NCI-H1105 (cell line): ENCODE results near the gene SMO.
A peak's percentile ranks its signal among the peaks of the same experiment; 100 is the strongest.

ENCODE experiments used
- DNase-seq: peaks from one replicate; lab custom pipeline; 2025; lab: John Stamatoyannopoulos, UW

SMO gene

GRCh38 chr7:129188372-129188891 is at the start of gene SMO:
Gene SMO (plus strand): TSS chr7:129188633. CDS start chr7:129189152, 519 bp downstream.
- DNase-seq: peak; percentile 33

GRCh38 chr7:129143724-129144094 is 44.7 kb upstream of the SMO start:
- DNase-seq: no peak

GRCh38 chr7:129144095-129144833 is 44.2 kb upstream of the SMO start, which contains the start of gene TSPAN33:
Gene TSPAN33 (plus strand): TSS chr7:129144707. CDS start chr7:129144981, 274 bp downstream.
- peak; percentile 59 for DNase-seq

- DNase-seq: no peak
These were observed 43.4 kb upstream of the SMO start for GRCh38 chr7:129144834-129145668.

DNA sequence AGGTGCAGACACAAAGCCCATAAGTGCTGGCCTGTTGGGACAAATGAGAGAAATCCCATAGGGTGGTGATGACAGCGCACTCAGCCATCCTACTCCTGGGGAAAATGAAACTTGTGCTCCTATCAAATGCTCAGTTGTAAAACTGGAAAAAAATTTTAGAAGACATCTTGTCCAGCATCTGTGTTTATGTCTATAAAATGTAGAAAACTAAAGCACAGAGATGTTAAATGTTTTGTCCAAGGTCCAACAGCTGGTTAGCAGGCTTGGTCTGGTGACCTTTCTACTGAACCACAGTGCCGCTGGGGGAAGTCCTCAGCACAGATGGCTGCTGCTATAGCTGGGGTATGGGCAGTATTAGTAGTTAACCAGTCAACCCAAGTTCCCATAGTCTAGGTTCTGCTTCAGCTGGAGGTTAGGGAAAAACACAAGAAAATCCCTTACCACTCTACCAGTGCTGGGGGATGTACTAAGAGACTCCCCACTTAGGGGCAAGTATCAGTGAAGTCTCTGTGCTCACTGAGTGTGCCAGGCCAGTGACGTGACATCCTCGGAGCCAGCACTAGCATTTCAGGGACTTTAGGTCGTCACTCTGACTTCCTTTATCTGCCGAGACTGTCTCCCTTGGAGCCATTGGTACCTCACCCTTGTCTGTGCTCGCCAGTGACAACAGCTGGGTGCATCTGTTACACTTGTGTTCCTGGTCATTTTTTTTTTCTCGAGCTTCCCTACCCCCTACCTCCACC is 42.0 kb upstream of the SMO start:
- DNase-seq: no peak

DNA sequence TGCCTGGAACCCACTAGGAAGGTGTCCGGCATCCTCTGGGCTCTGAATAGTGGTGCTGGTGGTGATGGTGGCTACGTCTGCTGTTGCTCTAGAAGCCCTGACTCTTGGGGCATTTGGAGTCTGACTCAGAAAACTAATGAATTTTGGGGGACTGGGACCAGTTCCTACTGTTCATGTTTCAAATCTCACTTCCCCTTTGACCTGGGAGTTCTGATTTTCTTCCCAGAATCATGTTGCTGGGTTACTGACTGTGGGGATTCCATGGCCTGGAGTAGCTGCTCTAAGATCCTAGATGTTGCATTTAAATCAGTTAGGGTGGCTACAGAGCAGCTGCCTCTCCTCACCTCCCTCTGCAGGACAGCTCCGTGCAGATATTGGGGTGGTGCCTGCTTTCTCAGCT is 40.7 kb upstream of the SMO start:
- no peak for DNase-seq

- no peak for DNase-seq
These were observed 38.9 kb upstream of the SMO start for GRCh38 chr7:129149511-129149910.

- DNase-seq: no peak
These were observed 38.0 kb upstream of the SMO start for GRCh38 chr7:129150199-129150996.

DNA sequence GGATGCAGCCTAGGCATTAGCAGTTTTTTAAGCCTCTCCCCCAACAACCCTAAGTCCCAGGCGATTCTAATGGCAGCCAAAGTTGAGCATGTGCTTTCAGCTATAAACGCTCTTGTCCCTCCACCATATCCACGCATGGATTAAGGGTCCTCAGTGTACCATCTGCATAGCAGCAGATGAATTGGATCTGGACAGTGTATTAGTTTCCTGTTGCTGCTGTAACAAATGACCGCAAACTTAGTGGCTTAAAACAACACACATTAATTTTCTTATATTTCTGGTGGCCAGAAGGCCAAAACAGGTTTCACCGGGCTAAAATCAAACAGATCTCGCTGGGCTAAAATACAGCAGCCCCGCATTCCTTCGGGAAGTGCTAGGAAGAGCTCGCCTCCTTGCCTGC is 30.8 kb upstream of the SMO start:
- DNase-seq: no peak

DNA sequence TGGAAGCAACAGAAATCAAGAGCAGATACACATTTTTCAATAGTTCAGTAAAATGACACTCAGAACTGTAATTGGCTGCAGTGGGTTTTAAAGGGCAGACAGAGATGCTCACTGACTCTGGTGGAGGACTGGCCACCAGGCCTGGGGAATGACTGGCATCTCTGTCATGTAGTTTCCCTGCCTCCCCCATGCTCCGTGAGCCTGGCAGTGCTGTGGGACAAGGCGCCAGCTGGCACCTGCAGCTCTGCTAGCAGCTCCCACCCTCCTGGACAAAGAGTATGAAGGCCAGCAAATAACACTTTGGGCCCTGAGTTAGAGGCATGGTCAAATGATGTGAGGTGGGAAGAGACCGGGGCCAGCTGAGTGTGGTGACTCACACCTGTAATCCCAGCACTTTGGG is 28.9 kb upstream of the SMO start:
- DNase-seq: no peak

- DNase-seq: peak; percentile 55
These were observed 28.1 kb upstream of the SMO start for GRCh38 chr7:129160161-129160905.

DNA sequence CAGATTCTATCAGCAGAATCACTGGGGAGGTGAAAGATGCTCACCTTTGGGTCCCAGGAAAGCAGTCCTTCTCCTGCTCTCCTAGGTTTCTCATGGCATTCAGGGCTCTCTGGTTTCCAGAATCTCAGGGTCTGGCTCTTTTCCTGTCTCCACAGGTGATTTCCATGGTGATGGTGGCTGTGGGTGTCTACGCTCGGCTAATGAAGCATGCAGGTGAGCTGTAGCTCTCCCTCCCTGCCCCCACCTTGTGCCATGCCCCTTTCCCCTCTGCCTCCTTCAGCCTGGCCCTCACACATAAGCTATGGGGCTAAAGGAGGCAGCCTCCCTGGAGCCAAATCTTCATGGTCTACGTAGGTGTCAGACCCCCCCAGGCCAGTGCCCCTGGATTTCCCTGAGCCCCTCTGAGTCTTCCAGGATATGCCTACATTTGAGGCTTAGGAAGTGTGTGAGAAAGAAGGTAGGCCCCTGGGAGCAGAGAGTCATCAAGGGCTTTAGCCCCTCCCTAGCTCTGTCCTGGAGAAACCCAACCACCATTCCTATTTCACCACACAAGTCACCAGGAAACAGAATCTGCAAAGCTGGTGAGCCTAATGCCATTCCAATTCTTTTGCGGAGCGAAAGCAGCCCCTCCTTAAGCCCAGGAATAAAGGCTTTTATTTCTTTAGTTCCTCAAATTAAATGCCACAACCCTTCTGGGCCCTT is 26.8 kb upstream of the SMO start:
- DNase-seq: no peak

- no peak for DNase-seq
These were observed 25.7 kb upstream of the SMO start for GRCh38 chr7:129162732-129163131.

- DNase-seq: peak; percentile 2
These were observed 24.4 kb upstream of the SMO start for GRCh38 chr7:129163875-129164544.

GRCh38 chr7:129166745-129167144 is 21.7 kb upstream of the SMO start:
- no peak for DNase-seq

DNA sequence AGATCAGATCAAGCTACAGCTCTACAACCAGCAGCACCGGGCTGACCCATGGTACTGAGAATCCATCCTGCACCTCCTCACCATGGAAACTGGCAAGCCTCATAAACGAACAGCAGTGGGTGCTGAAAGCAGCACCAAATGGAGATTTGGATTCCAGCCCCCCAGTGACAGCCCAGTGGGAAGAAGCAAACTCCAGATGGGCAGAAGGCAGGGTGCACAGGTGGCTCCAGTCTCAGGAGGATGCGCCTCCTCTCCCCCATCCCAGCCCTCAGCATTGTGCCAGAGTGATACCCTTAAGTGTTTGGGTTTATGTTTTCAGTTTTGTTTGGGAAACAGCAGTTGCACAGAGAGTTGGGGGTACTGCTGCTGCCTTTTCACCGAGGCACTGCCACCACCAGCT is 20.6 kb upstream of the SMO start:
- DNase-seq: no peak

GRCh38 chr7:129168231-129169021 is 20.0 kb upstream of the SMO start:
- DNase-seq: peak; percentile 23

GRCh38 chr7:129169171-129169671 is 19.2 kb upstream of the SMO start:
- DNase-seq: peak; percentile 34
